Nephron (organoid): ENCODE data around the gene CEP41.
A peak's percentile ranks its signal among the peaks of the same experiment; 100 is the strongest.
"Not testable (repeated sequence)": the region's sequence is repeated elsewhere in the genome, so short reads cannot be mapped to it uniquely, and the experiment has no call there.

Source experiments
- H3K27ac Mint-ChIP-seq, 3 experiments: 2 replicates each; pipeline ENCODE4 v1.8.0; 2020; ENCODE audit warnings: mixed read lengths in 3 of 3, mild to moderate bottlenecking in 2 of 3, moderate library complexity in 1 of 3
- H3K27me3 Mint-ChIP-seq: 2 replicates; pipeline ENCODE4 v1.8.0; 2021; ENCODE audit warnings: low read depth, mild to moderate bottlenecking, moderate library complexity, mixed read lengths
- H3K36me3 Mint-ChIP-seq: 2 replicates; pipeline ENCODE4 v1.8.0; 2020; ENCODE audit warnings: low read depth, mixed read lengths
- H3K4me1 Mint-ChIP-seq: 2 replicates; pipeline ENCODE4 v1.8.0; 2020; ENCODE audit warnings: mixed read lengths
- H3K4me3 Mint-ChIP-seq, 3 experiments: 2 replicates each; pipeline ENCODE4 v1.8.0; 2020; ENCODE audit warnings: mild to moderate bottlenecking in 3 of 3, mixed read lengths in 3 of 3, moderate library complexity in 2 of 3
- H3K9me3 Mint-ChIP-seq: 2 replicates; pipeline ENCODE4 v1.8.0; 2020; ENCODE audit warnings: mixed read lengths
- CTCF ChIP-seq, 3 experiments: fragments of 200-600 bp; sonication (generic); IDR thresholded peaks; one replicate each; pipeline ENCODE4 v1.5.0; 2021; ENCODE audit warnings: antibody characterized with exemption in 3 of 3; ENCODE audit not compliant: unreplicated experiment in 3 of 3

Gene CEP41

GRCh38 chr7:130468612-130469011, 27.8 kb upstream of the CEP41 start:
- H3K27ac Mint-ChIP-seq: no peak overlapping the region
- H3K4me1 Mint-ChIP-seq: peaks cover 4% of the 10 kb centered on the region
- H3K36me3 Mint-ChIP-seq: no peaks in the 10 kb centered on the region
- no peak overlapping the region for H3K4me3 Mint-ChIP-seq
- peaks cover 13% of the 10 kb centered on the region for H3K9me3 Mint-ChIP-seq
- no peaks in the 10 kb centered on the region for H3K27me3 Mint-ChIP-seq
- TF ChIP-seq CTCF (IDR thresholded peaks at IDR 0.05; ENCODE audit: unreplicated experiment in 3 of 3): no peak

GRCh38 chr7:130463553-130464434, 23.0 kb upstream of the CEP41 start:
- Mint-ChIP-seq H3K27ac (peak overlapping the region in 1 of 3 experiments; percentile 1), H3K36me3 (peaks cover 3% of the 10 kb centered on the region), H3K27me3 (peaks cover 5% of the 10 kb centered on the region), H3K4me3 (no peak overlapping the region), H3K9me3 (peaks cover 39% of the 10 kb centered on the region), H3K4me1 (no peaks in the 10 kb centered on the region)
- no peak for TF ChIP-seq CTCF (IDR thresholded peaks at IDR 0.05; ENCODE audit: unreplicated experiment in 3 of 3)

GRCh38 chr7:130461272-130461671, 20.5 kb upstream of the CEP41 start:
- Mint-ChIP-seq H3K4me3 (no peak overlapping the region), H3K27me3 (peaks cover 5% of the 10 kb centered on the region), H3K4me1 (no peaks in the 10 kb centered on the region), H3K36me3 (peaks cover 11% of the 10 kb centered on the region), H3K27ac (no peak overlapping the region), H3K9me3 (peaks cover 45% of the 10 kb centered on the region)
- TF ChIP-seq CTCF (IDR thresholded peaks at IDR 0.05; ENCODE audit: unreplicated experiment in 3 of 3): no peak

GRCh38 chr7:130458257-130458656, 17.4 kb upstream of the CEP41 start:
- H3K36me3 Mint-ChIP-seq: peaks cover 11% of the 10 kb centered on the region
- H3K4me3 Mint-ChIP-seq: no peak overlapping the region
- H3K4me1 Mint-ChIP-seq: peaks cover 26% of the 10 kb centered on the region
- no peak overlapping the region for H3K27ac Mint-ChIP-seq
- peaks cover 34% of the 10 kb centered on the region for H3K9me3 Mint-ChIP-seq
- peaks cover 5% of the 10 kb centered on the region for H3K27me3 Mint-ChIP-seq
- no peak for TF ChIP-seq CTCF (IDR thresholded peaks at IDR 0.05; ENCODE audit: unreplicated experiment in 3 of 3)

GRCh38 chr7:130454959-130455358, 14.1 kb upstream of the CEP41 start:
- Mint-ChIP-seq H3K4me1 (peaks cover 40% of the 10 kb centered on the region), H3K9me3 (peaks cover 26% of the 10 kb centered on the region), H3K27me3 (peaks cover 5% of the 10 kb centered on the region), H3K36me3 (peaks cover 11% of the 10 kb centered on the region), H3K27ac (peak overlapping the region in 2 of 3 experiments; percentile 38 to 75), H3K4me3 (no peak overlapping the region)
- TF ChIP-seq CTCF (IDR thresholded peaks at IDR 0.05; ENCODE audit: unreplicated experiment in 3 of 3): no peak

- Mint-ChIP-seq H3K4me3 (no peak overlapping the region), H3K9me3 (peaks cover 15% of the 10 kb centered on the region), H3K27ac (peak overlapping the region; percentile 33 to 87 (median 75)), H3K27me3 (no peaks in the 10 kb centered on the region), H3K36me3 (peaks cover 5% of the 10 kb centered on the region), H3K4me1 (peaks cover 40% of the 10 kb centered on the region)
- TF ChIP-seq CTCF (IDR thresholded peaks at IDR 0.05; ENCODE audit: unreplicated experiment in 3 of 3): no peak
Observed at GRCh38 chr7:130452951-130453350, 12.1 kb upstream of the CEP41 start.

GRCh38 chr7:130451344-130451743, 10.5 kb upstream of the CEP41 start:
- Mint-ChIP-seq H3K27ac (peak overlapping the region in 1 of 3 experiments; percentile 43), H3K9me3 (peaks cover 26% of the 10 kb centered on the region), H3K4me1 (peaks cover 48% of the 10 kb centered on the region)
- H3K4me3 Mint-ChIP-seq, H3K27me3 Mint-ChIP-seq, H3K36me3 Mint-ChIP-seq: not testable (repeated sequence)
